Spleen (tissue), 11 donors: ENCODE measurements around the gene NUMB. TPM values are rescaled to one million over a fixed set of nuclear protein-coding genes. Genes with fewer than 3 reads are reported as not detected.

Experiments
- DNase-seq: peaks from one replicate; pipeline ENCODE4 v3.0.0-alpha.2; 2020
- H3K27ac ChIP-seq, 8 donors: fragments of 200-600 bp; sonication (generic) in 7 of 8; 1 replicate in 4 of 8; 2 replicates in 4 of 8; pipeline versions ENCODE4 v1.5.0 to v1.8.0; 2016 to 2021; ENCODE audit warnings: inconsistent platforms in 4 of 8, mild to moderate bottlenecking in 4 of 8, moderate library complexity in 1 of 8
- H3K27me3 ChIP-seq, 7 donors: fragments of 200-600 bp; sonication (generic) in 6 of 7; replicated peaks in 1 of 7; 1 replicate in 4 of 7; 2 replicates in 3 of 7; pipeline versions ENCODE4 v1.5.0 to v1.8.0; 2016 to 2021; ENCODE audit warnings: inconsistent platforms in 3 of 7, mild to moderate bottlenecking in 1 of 7
- H3K36me3 ChIP-seq, 6 donors: fragments of 200-600 bp; sonication (generic) in 5 of 6; 1 replicate in 4 of 6; 2 replicates in 2 of 6; pipeline versions ENCODE4 v1.5.0 to v1.8.0; 2016 to 2021; ENCODE audit warnings: inconsistent platforms in 2 of 6
- H3K4me1 ChIP-seq, 6 donors: fragments of 200-600 bp; sonication (generic) in 5 of 6; 1 replicate in 3 of 6; 2 replicates in 3 of 6; pipeline versions ENCODE4 v1.5.0 to v1.8.0; 2016 to 2021; ENCODE audit warnings: inconsistent platforms in 3 of 6
- H3K4me3 ChIP-seq, 8 donors: fragments of 200-600 bp; sonication (generic) in 7 of 8; 1 replicate in 4 of 8; 2 replicates in 4 of 8; pipeline versions ENCODE4 v1.5.0 to v1.8.0; 2016 to 2021; ENCODE audit warnings: inconsistent platforms in 4 of 8, mild to moderate bottlenecking in 4 of 8, moderate library complexity in 2 of 8
- H3K9me3 ChIP-seq, 8 donors: fragments of 200-600 bp; sonication (generic) in 7 of 8; 1 replicate in 4 of 8; 2 replicates in 4 of 8; pipeline versions ENCODE4 v1.5.0 to v1.8.0; 2016 to 2021; ENCODE audit warnings: inconsistent platforms in 4 of 8
- POLR2A ChIP-seq, 3 donors: fragments of 450-650 bp; IDR thresholded peaks; one replicate each; pipeline ENCODE4 v1.5.1; 2017; ENCODE audit warnings: antibody characterized with exemption in 3 of 3, mild to moderate bottlenecking in 1 of 3
- POLR2AphosphoS5 ChIP-seq, 3 donors: sonication (generic); formaldehyde crosslinking; IDR thresholded peaks; one replicate each; pipeline ENCODE4 v1.5.1; 2017; ENCODE audit warnings: antibody characterized with exemption in 3 of 3
- whole genome bisulfite sequencing, 5 donors: extraction: QIAGEN DNeasy Blood & Tissue Kit in 3 of 5; methylation state at CpG; one replicate each; pipeline versions ENCODE4 v1.1.5 to v1.1.7; 2013 to 2018; 5-methylcytosine and 5-hydroxymethylcytosine counted together
- intact Hi-C: fragments of 100-400 bp; cut with DNase I; formaldehyde crosslinking; loops from one replicate; pipeline ENCODE4 v1.15.0; 2023; ENCODE audit warnings: low total_unique reads
- polyA plus RNA-seq, 3 donors: library from polyadenylated mRNA; stranded (reverse); fragments of 200-250 nt; gene quantifications; one replicate each; pipeline ENCODE4 v1.2.1, GENCODE V29; 2013
- total RNA-seq, 7 donors: library from RNA; depleted of rRNA in 3 of 7; stranded (reverse); fragments of >200 nt in 3 of 7; fragmentation: NEBNext Ultra II Directional in 4 of 7; extraction: Animal tissue kit (Norgen Biotek cat#: 25700) in 4 of 7; gene quantifications; one replicate each; pipeline versions ENCODE4 v1.1.0 to v1.2.1, GENCODE V29; 2016 to 2021
- TF ChIP-seq, protein P1 (sequence below), 11 experiments: fragments of 200-600 bp in 7 of 11; fragments of 450-650 bp in 4 of 11; sonication (generic) in 4 of 11; IDR thresholded peaks in 8 of 11; conservative IDR thresholded peaks in 3 of 11; 1 replicate in 7 of 11; 2 replicates in 4 of 11; pipeline versions ENCODE4 v1.4.0 to v1.8.0; 2016 to 2021; ENCODE audit warnings: antibody characterized with exemption in 11 of 11, inconsistent platforms in 4 of 11, mild to moderate bottlenecking in 1 of 11
- donor health status: healthy with polysubstance abuse.
- donor health status: DM: no; HTN: no; CAD: no; lungs with moderate emphysema.
- donor health status: DM: no; HTN: no; CAD: no.
- donor health status: Bipolar disorder and iron deficiency.
- donor health status: healthy.
- donor health status: DM: no; HTN: no; CAD: no.
- donor health status: DM: yes; HTN: yes; CAD: no.

NUMB gene
- total and polyA plus RNA-seq, 10 donors = 19.8 to 165 (median 92.9) TPM

DNA sequence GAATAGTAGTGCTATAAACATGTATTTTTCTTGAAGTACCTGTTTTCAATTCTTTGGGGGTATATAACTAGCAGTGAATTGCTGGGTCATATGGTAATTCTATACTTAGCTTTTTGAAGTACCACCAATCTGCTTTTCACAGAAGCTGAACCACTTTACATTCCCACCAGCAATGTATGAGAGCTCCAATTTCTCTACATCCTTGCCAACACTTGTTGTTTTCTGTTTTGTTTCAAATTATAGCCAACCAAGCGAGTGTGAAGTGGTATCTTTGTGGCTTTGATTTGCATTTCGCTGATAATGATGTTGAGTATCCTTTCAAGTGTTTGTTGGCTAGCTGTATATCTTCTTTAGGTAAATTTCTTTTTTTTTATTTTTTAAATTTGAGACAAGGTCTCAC, 125.3 kb downstream of the NUMB start:
- 95 to 99% (median 97%) methylated on average over 2 of the region's 2 CpGs for WGBS, 5 donors
- DNase-seq = no peak
- Histone ChIP-seq H3K27me3 (no peaks in the 10 kb centered on the region), H3K4me1 (no peaks in the 10 kb centered on the region), H3K4me3 (no peak overlapping the region), H3K27ac (no peak overlapping the region), H3K9me3 (no peaks in the 10 kb centered on the region), H3K36me3 (peaks cover 0 to 10% (median 0%) of the 10 kb centered on the region in 6 donors)
- TF ChIP-seq POLR2AphosphoS5 (IDR thresholded peaks at IDR 0.05) (no peak), POLR2A (IDR thresholded peaks at IDR 0.05) (no peak)
- TF ChIP-seq, protein P1, sequence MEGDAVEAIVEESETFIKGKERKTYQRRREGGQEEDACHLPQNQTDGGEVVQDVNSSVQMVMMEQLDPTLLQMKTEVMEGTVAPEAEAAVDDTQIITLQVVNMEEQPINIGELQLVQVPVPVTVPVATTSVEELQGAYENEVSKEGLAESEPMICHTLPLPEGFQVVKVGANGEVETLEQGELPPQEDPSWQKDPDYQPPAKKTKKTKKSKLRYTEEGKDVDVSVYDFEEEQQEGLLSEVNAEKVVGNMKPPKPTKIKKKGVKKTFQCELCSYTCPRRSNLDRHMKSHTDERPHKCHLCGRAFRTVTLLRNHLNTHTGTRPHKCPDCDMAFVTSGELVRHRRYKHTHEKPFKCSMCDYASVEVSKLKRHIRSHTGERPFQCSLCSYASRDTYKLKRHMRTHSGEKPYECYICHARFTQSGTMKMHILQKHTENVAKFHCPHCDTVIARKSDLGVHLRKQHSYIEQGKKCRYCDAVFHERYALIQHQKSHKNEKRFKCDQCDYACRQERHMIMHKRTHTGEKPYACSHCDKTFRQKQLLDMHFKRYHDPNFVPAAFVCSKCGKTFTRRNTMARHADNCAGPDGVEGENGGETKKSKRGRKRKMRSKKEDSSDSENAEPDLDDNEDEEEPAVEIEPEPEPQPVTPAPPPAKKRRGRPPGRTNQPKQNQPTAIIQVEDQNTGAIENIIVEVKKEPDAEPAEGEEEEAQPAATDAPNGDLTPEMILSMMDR (IDR thresholded peaks at IDR 0.05 in 8 of 11, conservative IDR thresholded peaks at IDR 0.05 in 3 of 11) = no peak
- intact Hi-C loops = no loop called here

DNA sequence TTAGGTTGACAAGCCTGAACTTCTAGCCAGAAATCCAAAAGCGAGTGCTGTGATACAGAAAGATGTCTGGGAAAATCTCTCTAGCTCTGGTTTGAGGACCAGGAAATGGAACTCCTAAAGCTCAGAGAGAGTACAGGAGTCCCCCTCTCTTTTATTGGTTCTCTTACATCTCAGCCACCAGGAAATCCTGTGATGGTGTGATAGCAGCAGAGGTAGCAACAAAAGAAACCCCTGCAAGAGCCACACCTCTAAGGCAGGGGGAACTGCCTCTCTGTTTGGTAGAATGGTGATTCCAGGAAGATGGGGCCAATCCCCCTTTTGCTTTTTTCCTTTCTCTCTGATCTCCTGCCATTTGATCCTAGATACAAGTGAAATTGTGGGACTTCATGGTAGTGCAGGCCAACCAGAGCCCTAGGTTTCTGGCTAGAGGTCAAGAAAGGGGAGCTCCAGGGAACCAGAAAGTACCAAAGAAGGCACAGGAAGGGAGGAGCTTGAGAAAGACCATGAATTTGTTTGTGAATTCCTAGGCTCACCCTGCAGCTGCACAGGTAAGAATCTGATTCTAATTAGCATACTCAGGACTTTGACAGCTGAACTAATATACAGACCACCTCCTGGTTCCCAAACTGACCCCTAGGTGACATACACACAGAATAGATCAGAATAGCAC, 132.6 kb downstream of the NUMB start:
- TF ChIP-seq POLR2AphosphoS5 (IDR thresholded peaks at IDR 0.05) = no peak
- Histone ChIP-seq H3K9me3 (no peaks in the 10 kb centered on the region), H3K4me3 (no peak overlapping the region), H3K27me3 (no peaks in the 10 kb centered on the region), H3K4me1 (peaks cover 0 to 35% (median 4%) of the 10 kb centered on the region in 6 donors), H3K27ac (no peak overlapping the region), H3K36me3 (peaks cover 0 to 36% (median 10%) of the 10 kb centered on the region in 6 donors)
- no peak for DNase-seq
- intact Hi-C loops = no loop called here
- 84 to 100% (median 95%) methylated on average over 1 of the region's 1 CpG for WGBS, 5 donors

DNA sequence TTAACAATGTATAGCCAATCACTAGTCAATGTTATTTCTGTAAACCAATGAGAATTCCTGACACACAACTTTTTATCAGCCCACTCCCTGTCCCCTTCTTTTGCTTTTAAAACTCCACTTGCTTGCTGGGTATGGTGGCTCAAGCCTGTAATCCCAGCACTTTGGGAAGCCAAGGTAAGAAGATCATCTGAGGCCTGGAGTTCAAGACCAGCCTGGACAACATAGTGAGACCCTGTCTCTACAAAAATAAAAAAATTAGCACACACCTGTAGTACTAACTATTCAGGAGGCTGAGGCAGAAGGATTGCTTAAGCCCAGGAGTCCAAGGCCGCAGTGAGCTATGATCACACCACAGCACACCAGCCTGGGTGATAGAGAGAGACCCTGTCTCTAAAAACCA, 133.3 kb downstream of the NUMB start:
- 94 to 100% (median 100%) methylated on average over 1 of the region's 1 CpG for WGBS, 5 donors
- H3K27ac ChIP-seq = no peak overlapping the region

DNA sequence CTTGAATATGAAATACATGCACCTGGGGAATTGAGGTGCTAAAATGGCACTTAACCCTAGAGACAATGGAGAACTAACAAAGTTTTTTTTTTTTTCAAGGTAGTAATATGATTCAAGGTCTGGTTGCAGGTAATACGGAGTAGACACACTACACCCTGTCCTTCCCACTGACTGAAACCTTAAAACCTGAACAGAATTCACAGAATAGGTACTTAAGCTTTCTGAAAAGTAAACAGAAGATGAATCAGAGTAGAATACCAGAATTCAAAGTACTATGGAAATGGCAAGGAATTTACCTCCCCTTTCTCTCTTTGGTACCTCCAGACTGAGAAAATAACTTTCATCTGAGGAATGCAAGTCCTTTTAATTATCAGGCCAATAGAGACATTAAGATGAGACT, 133.8 kb downstream of the NUMB start:
- H3K36me3 ChIP-seq = peaks cover 0 to 45% (median 10%) of the 10 kb centered on the region in 6 donors
- H3K9me3 ChIP-seq = no peaks in the 10 kb centered on the region
- whole genome bisulfite sequencing, 5 donors = 89 to 100% (median 91%) methylated on average over 1 of the region's 1 CpG
- peaks cover 0 to 35% (median 4%) of the 10 kb centered on the region in 6 donors for H3K4me1 ChIP-seq
- DNase-seq = no peak
- no peaks in the 10 kb centered on the region for H3K27me3 ChIP-seq
- TF ChIP-seq POLR2AphosphoS5 (IDR thresholded peaks at IDR 0.05) (no peak), POLR2A (IDR thresholded peaks at IDR 0.05) (no peak)
- TF ChIP-seq, protein P1 (IDR thresholded peaks at IDR 0.05 in 8 of 11, conservative IDR thresholded peaks at IDR 0.05 in 3 of 11) = no peak
- no peak overlapping the region for H3K4me3 ChIP-seq
- no peak overlapping the region for H3K27ac ChIP-seq
- intact Hi-C loops = no loop called here

More for the DNA sequence above, 133.3 kb downstream of the NUMB start:
- peaks cover 0 to 40% (median 10%) of the 10 kb centered on the region in 6 donors for H3K36me3 ChIP-seq
- intact Hi-C loops = no loop called here
- no peaks in the 10 kb centered on the region for H3K27me3 ChIP-seq
- no peak overlapping the region for H3K4me3 ChIP-seq
- no peak for DNase-seq
- peaks cover 0 to 35% (median 4%) of the 10 kb centered on the region in 6 donors for H3K4me1 ChIP-seq
- TF ChIP-seq POLR2AphosphoS5 (IDR thresholded peaks at IDR 0.05) (no peak), POLR2A (IDR thresholded peaks at IDR 0.05) (no peak)
- TF ChIP-seq, protein P1 (IDR thresholded peaks at IDR 0.05 in 8 of 11, conservative IDR thresholded peaks at IDR 0.05 in 3 of 11) = no peak
- H3K9me3 ChIP-seq = no peaks in the 10 kb centered on the region
